ENCODE data around the gene FAM120B. TPM values are rescaled to one million over a fixed set of nuclear protein-coding genes. Genes with fewer than 3 reads are reported as not detected.

Gene FAM120B
- total and polyA plus RNA-seq, 2 experiments from 2014 or later, result 17.1 to 29.1 TPM

- in situ Hi-C loops (cut with MboI), result no loop called here
These were observed 68.2 kb downstream of the FAM120B start for GRCh38 chr6:170374571-170375444.

DNA sequence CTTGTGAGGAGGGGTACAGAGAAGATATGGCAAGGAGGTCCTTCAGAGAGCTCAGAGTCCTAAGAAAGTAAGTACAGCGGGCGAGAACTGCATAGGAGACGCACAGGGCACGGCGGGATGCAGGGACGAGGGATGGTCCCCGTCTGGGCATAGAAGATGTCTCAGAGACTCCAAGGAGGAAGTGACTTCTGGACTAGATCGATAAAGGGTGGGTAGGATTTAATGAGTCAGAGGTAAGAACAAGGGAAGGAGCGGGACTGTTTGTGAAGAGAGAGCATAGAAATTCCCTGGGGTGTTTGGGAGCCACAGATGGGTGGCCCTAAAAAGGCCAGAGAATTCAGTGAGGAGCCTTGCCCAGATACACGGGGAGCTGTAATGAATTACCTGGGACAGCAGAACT lies 69.1 kb downstream of the FAM120B start:
- Histone ChIP-seq H3K27ac (no peak overlapping the region), H4K20me1 (ENCODE audit: insufficient read depth) (no peaks in the 10 kb centered on the region), H3F3A (ENCODE audit: insufficient read depth) (no peaks in the 10 kb centered on the region), H3K27me3 (replicated peaks; ENCODE audit: insufficient read depth) (no peaks in the 10 kb centered on the region), H3K9ac (no peak overlapping the region), H3K9me3 (ENCODE audit: low read depth) (no peaks in the 10 kb centered on the region), H3K9me2 (ENCODE audit: insufficient read depth) (no peaks in the 10 kb centered on the region), H3K4me2 (ENCODE audit: unreplicated experiment) (no peak overlapping the region), H3K4me1 (ENCODE audit: insufficient read depth) (no peaks in the 10 kb centered on the region), H3K4me3 (no peak overlapping the region), H3K36me3 (ENCODE audit: low read depth) (0 out of 2 replicates have a peak, but pooled peaks cover 10% of the 10 kb centered on the region), H2AFZ (no peak overlapping the region), H3K79me2 (ENCODE audit: insufficient read depth) (no peaks in the 10 kb centered on the region)
- in situ Hi-C loops (cut with MboI), result no loop called here
- DNase-seq, result no peak
- TF ChIP-seq EZH2phosphoT487 (IDR thresholded peaks at IDR 0.05; ENCODE audit: insufficient read depth, low read depth) (no peak), EZH2 (IDR thresholded peaks at IDR 0.05; ENCODE audit: insufficient read depth, poor library complexity, severe bottlenecking) (no peak)
- 97% methylated on average over 10 of the region's 10 CpGs for WGBS, 2 experiments (ENCODE audit: low coverage in 1 of 2, low lambda C conversion rate in 2 of 2, missing lambda C conversion rate in 2 of 2)

More at GRCh38 chr6:170374571-170375444, 68.2 kb downstream of the FAM120B start:
- H3K27ac ChIP-seq, result no peak overlapping the region
- no peaks in the 10 kb centered on the region for H3K4me1 ChIP-seq (ENCODE audit: insufficient read depth)
- no peak for DNase-seq
- no peak overlapping the region for H2AFZ ChIP-seq
- no peaks in the 10 kb centered on the region for H3K9me3 ChIP-seq (ENCODE audit: low read depth)
- no peaks in the 10 kb centered on the region for H3K79me2 ChIP-seq (ENCODE audit: insufficient read depth)
- no peak overlapping the region for H3K9ac ChIP-seq
- H3K27me3 ChIP-seq (replicated peaks; ENCODE audit: insufficient read depth), result no peaks in the 10 kb centered on the region
- no peaks in the 10 kb centered on the region for H3K9me2 ChIP-seq (ENCODE audit: insufficient read depth)
- no peak overlapping the region for H3K4me2 ChIP-seq (ENCODE audit: unreplicated experiment)
- WGBS, 2 experiments (ENCODE audit: low coverage in 1 of 2, low lambda C conversion rate in 2 of 2, missing lambda C conversion rate in 2 of 2), result 83% methylated on average over 11 of the region's 11 CpGs
- no peak overlapping the region for H3K4me3 ChIP-seq
- TF ChIP-seq EZH2 (IDR thresholded peaks at IDR 0.05; ENCODE audit: insufficient read depth, poor library complexity, severe bottlenecking) (no peak), EZH2phosphoT487 (IDR thresholded peaks at IDR 0.05; ENCODE audit: insufficient read depth, low read depth) (no peak)
- no peaks in the 10 kb centered on the region for H4K20me1 ChIP-seq (ENCODE audit: insufficient read depth)
- H3K36me3 ChIP-seq (ENCODE audit: low read depth), result 0 out of 2 replicates have a peak, but pooled peaks cover 6% of the 10 kb centered on the region
- H3F3A ChIP-seq (ENCODE audit: insufficient read depth), result no peaks in the 10 kb centered on the region

- no peaks in the 10 kb centered on the region for H4K20me1 ChIP-seq (ENCODE audit: insufficient read depth)
- no peaks in the 10 kb centered on the region for H3K9me3 ChIP-seq (ENCODE audit: low read depth)
- H3K79me2 ChIP-seq (ENCODE audit: insufficient read depth), result no peaks in the 10 kb centered on the region
- H3K4me1 ChIP-seq (ENCODE audit: insufficient read depth), result no peaks in the 10 kb centered on the region
- WGBS, 2 experiments (ENCODE audit: low coverage in 1 of 2, low lambda C conversion rate in 2 of 2, missing lambda C conversion rate in 2 of 2), result 91 to 92% methylated on average over 24 to 29 of the region's 29 CpGs
- in situ Hi-C loops (cut with MboI), result no loop called here
- no peak overlapping the region for H3K27ac ChIP-seq
- H2AFZ ChIP-seq, result no peak overlapping the region
- TF ChIP-seq EZH2 (IDR thresholded peaks at IDR 0.05; ENCODE audit: insufficient read depth, poor library complexity, severe bottlenecking) (no peak), EZH2phosphoT487 (IDR thresholded peaks at IDR 0.05; ENCODE audit: insufficient read depth, low read depth) (no peak)
- no peak for DNase-seq
- no peaks in the 10 kb centered on the region for H3K9me2 ChIP-seq (ENCODE audit: insufficient read depth)
- H3K9ac ChIP-seq, result no peak overlapping the region
- H3K4me3 ChIP-seq, result no peak overlapping the region
- 0 out of 2 replicates have a peak, but pooled peaks cover 6% of the 10 kb centered on the region for H3K36me3 ChIP-seq (ENCODE audit: low read depth)
- no peak overlapping the region for H3K4me2 ChIP-seq (ENCODE audit: unreplicated experiment)
- no peaks in the 10 kb centered on the region for H3K27me3 ChIP-seq (replicated peaks; ENCODE audit: insufficient read depth)
- no peaks in the 10 kb centered on the region for H3F3A ChIP-seq (ENCODE audit: insufficient read depth)
These were observed 70.0 kb downstream of the FAM120B start for GRCh38 chr6:170376386-170377043.

DNA sequence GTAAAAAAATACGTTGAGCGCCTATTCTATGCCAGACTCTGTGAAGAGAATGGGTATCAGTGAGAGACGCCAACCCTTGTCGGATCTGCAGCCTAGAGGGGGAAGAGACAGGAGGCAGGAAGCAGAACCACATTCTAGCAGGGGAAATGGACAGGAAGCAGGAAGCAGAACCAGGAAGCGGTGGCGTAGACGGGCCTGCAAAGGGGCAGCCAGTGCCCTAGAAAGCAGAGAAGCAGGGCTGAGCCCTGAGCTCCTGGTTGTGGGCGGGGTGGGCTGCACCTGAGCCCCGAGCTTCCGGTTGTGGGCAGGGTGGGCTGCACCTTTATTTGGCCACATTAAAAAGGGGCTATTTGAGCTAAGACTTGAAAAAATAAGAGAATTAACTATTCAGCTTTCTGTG lies 71.9 kb downstream of the FAM120B start:
- Histone ChIP-seq H3K4me3 (no peak overlapping the region), H4K20me1 (ENCODE audit: insufficient read depth) (no peaks in the 10 kb centered on the region), H3K4me1 (ENCODE audit: insufficient read depth) (no peaks in the 10 kb centered on the region), H3K36me3 (ENCODE audit: low read depth) (peaks cover 6% of the 10 kb centered on the region; the same call in 1 of the 2 replicates), H3K4me2 (ENCODE audit: unreplicated experiment) (no peak overlapping the region), H2AFZ (no peak overlapping the region), H3K27ac (no peak overlapping the region), H3K9ac (no peak overlapping the region), H3K9me2 (ENCODE audit: insufficient read depth) (no peaks in the 10 kb centered on the region), H3K9me3 (ENCODE audit: low read depth) (no peaks in the 10 kb centered on the region), H3F3A (ENCODE audit: insufficient read depth) (no peaks in the 10 kb centered on the region), H3K79me2 (ENCODE audit: insufficient read depth) (no peaks in the 10 kb centered on the region; the same call in 1 of the 2 replicates), H3K27me3 (replicated peaks; ENCODE audit: insufficient read depth) (no peaks in the 10 kb centered on the region)
- in situ Hi-C loops (cut with MboI), result no loop called here
- DNase-seq, result no peak
- TF ChIP-seq EZH2 (IDR thresholded peaks at IDR 0.05; ENCODE audit: insufficient read depth, poor library complexity, severe bottlenecking) (no peak), EZH2phosphoT487 (IDR thresholded peaks at IDR 0.05; ENCODE audit: insufficient read depth, low read depth) (no peak)
- WGBS, 2 experiments (ENCODE audit: low coverage in 1 of 2, low lambda C conversion rate in 2 of 2, missing lambda C conversion rate in 2 of 2), result 97% methylated on average over 10 of the region's 10 CpGs
